ENCODE measurements around the gene MSH5. TPM values are rescaled to one million over a fixed set of nuclear protein-coding genes. Genes with fewer than 3 reads are reported as not detected.

MSH5 gene
- total RNA-seq, 4 donors from 2014 or later, result 2.3 to 7.9 (median 6.8) TPM

- Histone ChIP-seq H3K4me3 (no peak overlapping the region), H3K9me3 (no peaks in the 10 kb centered on the region), H3K27me3 (no peaks in the 10 kb centered on the region), H3K36me3 (peaks cover 13 to 55% (median 26%) of the 10 kb centered on the region in 3 donors), H3K4me1 (peaks cover 13 to 32% (median 14%) of the 10 kb centered on the region in 3 donors), H3K27ac (peak overlapping the region in 1 of 4 donors; percentile 65)
- DNase-seq, result no peak
- TF ChIP-seq POLR2A (IDR thresholded peaks at IDR 0.05), result no peak
- TF ChIP-seq, protein P1, sequence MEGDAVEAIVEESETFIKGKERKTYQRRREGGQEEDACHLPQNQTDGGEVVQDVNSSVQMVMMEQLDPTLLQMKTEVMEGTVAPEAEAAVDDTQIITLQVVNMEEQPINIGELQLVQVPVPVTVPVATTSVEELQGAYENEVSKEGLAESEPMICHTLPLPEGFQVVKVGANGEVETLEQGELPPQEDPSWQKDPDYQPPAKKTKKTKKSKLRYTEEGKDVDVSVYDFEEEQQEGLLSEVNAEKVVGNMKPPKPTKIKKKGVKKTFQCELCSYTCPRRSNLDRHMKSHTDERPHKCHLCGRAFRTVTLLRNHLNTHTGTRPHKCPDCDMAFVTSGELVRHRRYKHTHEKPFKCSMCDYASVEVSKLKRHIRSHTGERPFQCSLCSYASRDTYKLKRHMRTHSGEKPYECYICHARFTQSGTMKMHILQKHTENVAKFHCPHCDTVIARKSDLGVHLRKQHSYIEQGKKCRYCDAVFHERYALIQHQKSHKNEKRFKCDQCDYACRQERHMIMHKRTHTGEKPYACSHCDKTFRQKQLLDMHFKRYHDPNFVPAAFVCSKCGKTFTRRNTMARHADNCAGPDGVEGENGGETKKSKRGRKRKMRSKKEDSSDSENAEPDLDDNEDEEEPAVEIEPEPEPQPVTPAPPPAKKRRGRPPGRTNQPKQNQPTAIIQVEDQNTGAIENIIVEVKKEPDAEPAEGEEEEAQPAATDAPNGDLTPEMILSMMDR (IDR thresholded peaks at IDR 0.05), result no peak
- intact Hi-C loops (cut with DNase I), result no loop called here
- WGBS, 2 donors, result 86 to 96% methylated on average over 2 to 3 of the region's 5 CpGs
Measured at GRCh38 chr6:31778193-31778592, 38.4 kb downstream of the MSH5 start.

GRCh38 chr6:31778999-31779885, 39.4 kb downstream of the MSH5 start:
- Histone ChIP-seq H3K27ac (no peak overlapping the region), H3K9me3 (no peaks in the 10 kb centered on the region), H3K4me3 (no peak overlapping the region), H3K4me1 (peaks cover 13 to 32% (median 14%) of the 10 kb centered on the region in 3 donors), H3K27me3 (no peaks in the 10 kb centered on the region), H3K36me3 (peaks cover 17 to 66% (median 29%) of the 10 kb centered on the region in 3 donors)
- intact Hi-C loops (cut with DNase I), result no loop called here
- WGBS, 2 donors, result 80 to 100% methylated on average over 1 of the region's 43 CpGs
- no peak for DNase-seq
- TF ChIP-seq, protein P1 (IDR thresholded peaks at IDR 0.05), result no peak
- no peak for TF ChIP-seq POLR2A (IDR thresholded peaks at IDR 0.05)

GRCh38 chr6:31779908-31780307, 40.1 kb downstream of the MSH5 start:
- TF ChIP-seq, protein P1 (IDR thresholded peaks at IDR 0.05), result no peak
- TF ChIP-seq POLR2A (IDR thresholded peaks at IDR 0.05), result no peak
- Histone ChIP-seq H3K27ac (no peak overlapping the region), H3K27me3 (no peaks in the 10 kb centered on the region), H3K4me1 (peaks cover 13 to 29% (median 14%) of the 10 kb centered on the region in 3 donors), H3K36me3 (peaks cover 24 to 72% (median 35%) of the 10 kb centered on the region in 3 donors), H3K9me3 (no peaks in the 10 kb centered on the region), H3K4me3 (no peak overlapping the region)
- DNase-seq, result no peak
- 83% methylated on average over 5 of the region's 10 CpGs; no CpG with 5 or more reads in 1 of the 2 donors for WGBS, 2 donors
- intact Hi-C loops (cut with DNase I), result no loop called here

DNA sequence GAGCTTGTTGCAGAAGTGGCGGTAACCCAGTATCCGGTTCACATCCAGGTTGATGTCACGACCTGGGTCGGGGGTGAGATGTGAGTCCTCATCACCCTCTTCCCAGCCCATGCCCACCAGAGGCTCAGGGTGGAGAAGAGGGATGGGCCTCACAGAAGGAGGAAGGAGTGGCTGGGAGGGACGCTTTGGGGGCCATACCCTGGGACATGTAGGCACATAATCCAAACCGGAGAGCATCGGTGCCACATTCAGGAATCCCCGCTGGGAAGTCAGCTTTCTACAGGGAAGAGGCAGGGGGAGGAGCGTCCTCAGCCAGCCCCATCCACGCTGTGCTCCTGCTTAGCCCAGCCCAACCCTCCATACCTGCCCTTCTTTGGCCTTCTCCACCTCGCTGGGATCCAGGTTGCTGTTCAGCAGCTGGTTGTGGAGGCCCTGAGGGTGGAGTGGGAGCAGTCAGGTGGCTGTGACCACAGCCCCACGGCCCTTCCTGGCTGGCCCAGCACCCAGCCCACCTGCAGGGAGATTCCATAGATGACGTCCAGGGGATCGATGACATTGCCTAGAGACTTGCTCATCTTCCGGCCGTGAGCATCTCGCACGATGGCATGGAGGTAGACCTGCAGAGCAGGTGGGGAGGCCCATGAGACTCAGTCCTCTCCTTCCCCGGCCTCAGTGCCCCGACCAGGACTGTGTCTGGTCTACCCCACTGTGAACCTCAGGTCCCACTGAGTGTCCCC, 40.9 kb downstream of the MSH5 start:
- no peak overlapping the region for H3K4me3 ChIP-seq
- H3K4me1 ChIP-seq, result peaks cover 13 to 21% (median 14%) of the 10 kb centered on the region in 3 donors
- DNase-seq, result no peak
- peaks cover 31 to 80% (median 43%) of the 10 kb centered on the region in 3 donors for H3K36me3 ChIP-seq
- TF ChIP-seq, protein P1 (IDR thresholded peaks at IDR 0.05), result no peak
- no peaks in the 10 kb centered on the region for H3K27me3 ChIP-seq
- WGBS, 2 donors, result 84 to 97% methylated on average over 7 to 16 of the region's 20 CpGs
- no peak overlapping the region for H3K27ac ChIP-seq
- H3K9me3 ChIP-seq, result no peaks in the 10 kb centered on the region
- intact Hi-C loops (cut with DNase I), result no loop called here

Measured in esophagus squamous epithelium (tissue), 5 donors.